Smooth muscle cell (in vitro differentiated cells): Measurements from ENCODE around the gene CELF6. TPM values are rescaled to one million over a fixed set of nuclear protein-coding genes. Genes with fewer than 3 reads are reported as not detected.
A peak's percentile ranks its signal among the peaks of the same experiment; 100 is the strongest.

Experiments used
- DNase-seq: peaks from one replicate; lab custom pipeline; 2025; ENCODE audit not compliant: unreplicated experiment; lab: John Stamatoyannopoulos, UW
- H2AFZ ChIP-seq: fragments of 200-600 bp; sonication (generic); 2 replicates; pipeline ENCODE4 v1.6.0; 2016; ENCODE audit warnings: antibody characterized with exemption, low read depth, mild to moderate bottlenecking
- H3F3A ChIP-seq: fragments of 200-600 bp; sonication (generic); 2 replicates; pipeline ENCODE4 v1.6.0; 2017; ENCODE audit warnings: antibody characterized with exemption, low read depth
- H3K27ac ChIP-seq: fragments of 200-600 bp; sonication (generic); 2 replicates; pipeline ENCODE4 v1.5.1; 2016; ENCODE audit warnings: low read depth, mild to moderate bottlenecking
- H3K27me3 ChIP-seq: fragments of 200-600 bp; sonication (generic); 2 replicates; pipeline ENCODE4 v1.6.1; 2016; ENCODE audit warnings: low read depth, mild to moderate bottlenecking
- H3K36me3 ChIP-seq: fragments of 200-600 bp; sonication (generic); 2 replicates; pipeline ENCODE4 v1.5.1; 2016; ENCODE audit warnings: low read depth
- H3K4me1 ChIP-seq: fragments of 200-600 bp; sonication (generic); 2 replicates; pipeline ENCODE4 v1.5.1; 2016; ENCODE audit warnings: low read depth
- H3K4me2 ChIP-seq: fragments of 200-600 bp; sonication (generic); 2 replicates; pipeline ENCODE4 v1.6.0; 2016; ENCODE audit warnings: mild to moderate bottlenecking
- H3K4me3 ChIP-seq: fragments of 200-600 bp; sonication (generic); 2 replicates; pipeline ENCODE4 v1.5.1; 2016; ENCODE audit warnings: mild to moderate bottlenecking
- H3K79me2 ChIP-seq: fragments of 200-600 bp; sonication (generic); 2 replicates; pipeline ENCODE4 v1.6.0; 2016; ENCODE audit warnings: low read depth, mild to moderate bottlenecking
- H3K9ac ChIP-seq: fragments of 200-600 bp; sonication (generic); 2 replicates; pipeline ENCODE4 v1.6.0; 2016; ENCODE audit warnings: low read depth
- H3K9me3 ChIP-seq: fragments of 200-600 bp; sonication (generic); replicated peaks from 2 replicates; pipeline ENCODE4 v1.5.1; 2016; ENCODE audit warnings: low read depth
- H4K20me1 ChIP-seq: fragments of 200-600 bp; sonication (generic); 2 replicates; pipeline ENCODE4 v1.6.0; 2016; ENCODE audit warnings: low read depth
- CTCF ChIP-seq: fragments of 200-600 bp; sonication (generic); IDR thresholded peaks from 2 replicates; pipeline ENCODE4 v1.5.1; 2017; ENCODE audit warnings: borderline replicate concordance, mild to moderate bottlenecking, antibody characterized with exemption; ENCODE audit not compliant: insufficient read depth, poor library complexity, severe bottlenecking
- WGBS: methylation state at CpG from one replicate; pipeline ENCODE4 v1.1.7; 2016; ENCODE audit warnings: low lambda C conversion rate; 5-methylcytosine and 5-hydroxymethylcytosine counted together
- polyA plus RNA-seq: library from polyadenylated mRNA; unstranded; fragments of >200 nt; fragmentation: Nextera tagmentation; extraction: Ambion mirVana; gene quantifications from 2 replicates; pipeline ENCODE4 v1.2.1, GENCODE V29; 2016
- total RNA-seq: library from RNA; depleted of rRNA; stranded (reverse); fragments of >200 nt; gene quantifications from 2 replicates; pipeline ENCODE4 v1.2.3, GENCODE V29; 2014

The CELF6 gene
- 0.81 and 1.9 TPM in 2 replicates for total RNA-seq
- 0.19 and 0.43 TPM in 2 replicates for polyA plus RNA-seq

GRCh38 chr15:72319985-72320671 lies at the start of gene CELF6:
Gene CELF6 (minus strand): TSS chr15:72320157. CDS start chr15:72319874, 283 bp downstream.
- no peaks in the 10 kb centered on the region for H3K79me2 ChIP-seq
- peaks cover 7% of the 10 kb centered on the region for H3K27me3 ChIP-seq
- no peak within 1 kb of the TSS for H3K9ac ChIP-seq
- DNase-seq, result peak; percentile 62
- no peak within 1 kb of the TSS for H3K27ac ChIP-seq
- peaks cover 3% of the 10 kb centered on the region for H4K20me1 ChIP-seq
- H3K4me2 ChIP-seq, result peak within 1 kb of the TSS; percentile 93
- peak within 1 kb of the TSS; percentile 56 for H3K4me3 ChIP-seq
- no peaks in the 10 kb centered on the region for H3F3A ChIP-seq
- H2AFZ ChIP-seq, result no peak within 1 kb of the TSS
- H3K4me1 ChIP-seq, result peaks cover 2% of the 10 kb centered on the region
- no peaks in the 10 kb centered on the region for H3K36me3 ChIP-seq
- under 1% methylated on average over 36 of the region's 58 CpGs for WGBS
- no peak for TF ChIP-seq CTCF
- peaks cover 3% of the 10 kb centered on the region for H3K9me3 ChIP-seq

- H3K27ac ChIP-seq, result no peak overlapping the region
- no peak for DNase-seq
- H3K9ac ChIP-seq, result no peak overlapping the region
- H3K27me3 ChIP-seq, result no peaks in the 10 kb centered on the region
- H3K36me3 ChIP-seq, result no peaks in the 10 kb centered on the region
- no peak for TF ChIP-seq CTCF
- 99% methylated on average over 2 of the region's 2 CpGs for WGBS
- H3K4me3 ChIP-seq, result no peak overlapping the region
- no peaks in the 10 kb centered on the region for H3F3A ChIP-seq
- H2AFZ ChIP-seq, result no peak overlapping the region
- H3K9me3 ChIP-seq, result no peaks in the 10 kb centered on the region
- H3K4me2 ChIP-seq, result no peak overlapping the region
- H3K79me2 ChIP-seq, result peaks cover 43% of the 10 kb centered on the region
- H4K20me1 ChIP-seq, result peaks cover 62% of the 10 kb centered on the region
- H3K4me1 ChIP-seq, result no peaks in the 10 kb centered on the region
Observed at GRCh38 chr15:72368899-72369298, 48.9 kb upstream of the CELF6 start.

- Histone ChIP-seq H2AFZ (no peak overlapping the region), H3K4me1 (no peaks in the 10 kb centered on the region), H3K27me3 (no peaks in the 10 kb centered on the region), H3K36me3 (no peaks in the 10 kb centered on the region), H3K9me3 (no peaks in the 10 kb centered on the region), H3K4me3 (no peak overlapping the region), H3K27ac (no peak overlapping the region), H4K20me1 (peaks cover 67% of the 10 kb centered on the region), H3K79me2 (peaks cover 46% of the 10 kb centered on the region), H3K4me2 (no peak overlapping the region), H3K9ac (no peak overlapping the region), H3F3A (no peaks in the 10 kb centered on the region)
- WGBS, result 98% methylated on average over 2 of the region's 2 CpGs
- no peak for TF ChIP-seq CTCF
- DNase-seq, result no peak
Observed at GRCh38 chr15:72368325-72368724, 48.4 kb upstream of the CELF6 start.

- Histone ChIP-seq H3K79me2 (peaks cover 33% of the 10 kb centered on the region), H3F3A (no peaks in the 10 kb centered on the region), H3K27me3 (no peaks in the 10 kb centered on the region), H3K9me3 (no peaks in the 10 kb centered on the region), H4K20me1 (peaks cover 82% of the 10 kb centered on the region), H3K4me1 (no peaks in the 10 kb centered on the region), H2AFZ (no peak overlapping the region), H3K27ac (no peak overlapping the region), H3K36me3 (no peaks in the 10 kb centered on the region), H3K4me2 (no peak overlapping the region), H3K4me3 (no peak overlapping the region), H3K9ac (no peak overlapping the region)
- no peak for TF ChIP-seq CTCF
- WGBS, result 89% methylated on average over 1 of the region's 1 CpG
- DNase-seq, result no peak
Observed at GRCh38 chr15:72365844-72366243, 45.9 kb upstream of the CELF6 start.
